HG02884 (cell line): ENCODE results near the gene GRIFIN.

ENCODE experiments used
- ATAC-seq: cut with Tn5 transposase; IDR thresholded peaks from one replicate; pipeline ENCODE4 v1.9.1; 2021; ENCODE audit warnings: mild to moderate bottlenecking, moderate library complexity; ENCODE audit not compliant: unreplicated experiment

The GRIFIN gene

GRCh38 chr7:2513702-2514101 is 37.5 kb upstream of the GRIFIN start:
- no peak for ATAC-seq

GRCh38 chr7:2512713-2513112 is 36.5 kb upstream of the GRIFIN start:
- ATAC-seq: no peak

GRCh38 chr7:2512179-2512661 is 36.0 kb upstream of the GRIFIN start:
- no peak for ATAC-seq

- ATAC-seq: no peak
Observed at GRCh38 chr7:2511769-2512168, 35.6 kb upstream of the GRIFIN start.

GRCh38 chr7:2510909-2511768 is 34.9 kb upstream of the GRIFIN start:
- ATAC-seq: no peak

- ATAC-seq: no peak
Observed at GRCh38 chr7:2510130-2510776, 34.1 kb upstream of the GRIFIN start.

- no peak for ATAC-seq
Observed at GRCh38 chr7:2509298-2509906, 33.2 kb upstream of the GRIFIN start.

GRCh38 chr7:2508327-2509215 is 32.4 kb upstream of the GRIFIN start:
- ATAC-seq: peak; percentile 52

- ATAC-seq: no peak
Observed at GRCh38 chr7:2507917-2508306, 31.7 kb upstream of the GRIFIN start.

GRCh38 chr7:2507208-2507916 is 31.2 kb upstream of the GRIFIN start:
- no peak for ATAC-seq

GRCh38 chr7:2505401-2505800 is 29.2 kb upstream of the GRIFIN start:
- ATAC-seq: no peak

- no peak for ATAC-seq
Observed at GRCh38 chr7:2504889-2505375, 28.7 kb upstream of the GRIFIN start.

GRCh38 chr7:2504128-2504888 is 28.1 kb upstream of the GRIFIN start:
- no peak for ATAC-seq

- ATAC-seq: no peak
Observed at GRCh38 chr7:2503056-2503941, 27.1 kb upstream of the GRIFIN start.

- no peak for ATAC-seq
Observed at GRCh38 chr7:2502647-2502966, 26.4 kb upstream of the GRIFIN start.

GRCh38 chr7:2501947-2502646 is 25.9 kb upstream of the GRIFIN start:
- no peak for ATAC-seq

- no peak for ATAC-seq
Observed at GRCh38 chr7:2500701-2501100, 24.5 kb upstream of the GRIFIN start.
